C4-2B (cell line): ENCODE data around the gene MASP2.

Experiments used
- CTCF ChIP-seq: fragments of 450-650 bp; conservative IDR thresholded peaks from 2 replicates; pipeline ENCODE4 v1.5.1; 2017; ENCODE audit warnings: mild to moderate bottlenecking
- ZFX ChIP-seq: fragments of 450-650 bp; IDR thresholded peaks from 2 replicates; pipeline ENCODE4 v1.6.1; 2017

DNA sequence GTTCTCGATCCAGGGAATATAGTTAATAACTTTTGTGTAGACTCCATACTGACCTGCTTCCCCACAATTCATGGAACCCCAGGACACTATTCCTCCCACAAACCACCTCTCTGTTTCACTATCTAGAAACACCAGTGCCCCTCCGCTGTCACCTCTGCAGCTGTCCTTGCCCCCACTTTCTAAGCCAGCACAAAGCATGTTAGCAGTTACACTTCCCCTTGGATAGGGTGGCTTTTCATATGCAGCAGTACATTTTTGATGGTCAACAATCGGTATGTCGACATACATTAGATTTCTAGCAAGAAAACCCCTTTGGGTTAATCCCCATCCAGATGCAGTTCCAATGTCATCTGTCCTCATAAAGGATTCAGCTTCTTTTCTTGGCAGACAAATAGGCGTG lies 20.1 kb downstream of the MASP2 start:
- TF ChIP-seq CTCF (no peak), ZFX (no peak)
